HG02970 (cell line): Measurements from ENCODE around the gene ZNF185.

ENCODE experiments used
- ATAC-seq: cut with Tn5 transposase; IDR thresholded peaks from one replicate; pipeline ENCODE4 v1.9.1; 2021; ENCODE audit warnings: mild to moderate bottlenecking, moderate library complexity, moderate number of reproducible peaks; ENCODE audit not compliant: unreplicated experiment, low FRiP score

ZNF185 gene

GRCh38 chrX:152945021-152945979 is 47.4 kb downstream of the ZNF185 start:
- no peak for ATAC-seq

GRCh38 chrX:152946681-152947080 is 48.8 kb downstream of the ZNF185 start:
- ATAC-seq = no peak
